HG03460 (cell line): ENCODE data around the gene RYR1.
"Not testable (repeated sequence)": the region's sequence is repeated elsewhere in the genome, so short reads cannot be mapped to it uniquely, and the experiment has no call there.

Source experiments
- ATAC-seq: cut with Tn5 transposase; IDR thresholded peaks from one replicate; pipeline ENCODE4 v1.9.1; 2021; ENCODE audit not compliant: unreplicated experiment

Gene RYR1

GRCh38 chr19:38559428-38560401 is 126.2 kb downstream of the RYR1 start:
- ATAC-seq = peak; percentile 64

DNA sequence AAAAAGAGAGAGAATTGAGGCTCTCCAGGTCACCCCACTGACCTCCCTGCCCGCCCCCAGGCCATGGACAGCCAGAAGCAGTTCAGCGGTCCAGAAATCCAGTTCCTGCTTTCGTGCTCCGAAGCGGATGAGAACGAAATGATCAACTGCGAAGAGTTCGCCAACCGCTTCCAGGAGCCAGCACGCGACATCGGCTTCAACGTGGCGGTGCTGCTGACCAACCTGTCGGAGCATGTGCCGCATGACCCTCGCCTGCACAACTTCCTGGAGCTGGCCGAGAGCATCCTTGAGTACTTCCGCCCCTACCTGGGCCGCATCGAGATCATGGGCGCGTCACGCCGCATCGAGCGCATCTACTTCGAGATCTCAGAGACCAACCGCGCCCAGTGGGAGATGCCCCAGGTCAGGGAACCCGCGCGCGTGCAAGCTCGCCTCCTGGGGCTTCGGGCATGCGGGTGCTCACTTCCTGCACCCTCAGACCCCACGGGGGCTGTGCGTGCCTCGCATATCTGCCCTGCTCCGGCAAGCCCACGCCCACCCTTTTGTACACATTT is 127.6 kb downstream of the RYR1 start:
- ATAC-seq = no peak

DNA sequence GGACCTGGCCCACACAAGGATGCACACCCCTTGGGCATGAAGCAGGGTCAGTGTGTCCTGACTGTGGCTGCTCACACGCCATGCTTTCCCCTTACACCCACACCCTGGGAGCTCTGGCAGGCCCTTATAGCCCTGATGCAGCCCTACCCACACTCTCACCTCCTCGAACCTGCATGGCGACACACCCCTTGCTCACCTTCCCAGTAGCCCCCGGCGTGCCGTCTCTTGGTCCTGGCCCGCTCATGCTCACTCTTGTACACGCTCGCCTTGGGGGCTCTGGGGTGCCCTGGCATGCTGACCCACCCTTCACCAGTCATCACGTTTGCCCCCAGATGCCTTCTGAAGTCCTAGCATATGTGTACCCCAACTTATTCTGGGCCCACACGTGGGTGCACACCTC is 128.2 kb downstream of the RYR1 start:
- no peak for ATAC-seq

DNA sequence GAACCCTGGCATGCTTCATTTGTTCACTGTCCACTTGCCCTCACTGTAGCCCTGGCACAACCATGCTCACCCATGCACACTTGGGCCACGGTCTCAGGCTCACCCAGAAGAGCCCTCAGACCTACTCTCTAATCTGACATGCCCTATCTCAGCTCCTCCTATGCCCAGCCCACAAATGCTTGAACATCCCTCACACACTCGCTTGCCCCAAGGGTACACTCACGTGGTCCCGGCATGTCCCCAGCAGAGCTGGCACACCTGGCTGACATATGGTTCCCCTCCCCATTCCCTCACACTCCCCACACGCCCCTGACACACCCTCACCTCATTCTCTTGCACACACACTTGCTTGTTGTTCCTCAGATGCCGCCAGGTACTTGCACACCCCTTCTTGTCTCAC is 128.6 kb downstream of the RYR1 start:
- no peak for ATAC-seq

DNA sequence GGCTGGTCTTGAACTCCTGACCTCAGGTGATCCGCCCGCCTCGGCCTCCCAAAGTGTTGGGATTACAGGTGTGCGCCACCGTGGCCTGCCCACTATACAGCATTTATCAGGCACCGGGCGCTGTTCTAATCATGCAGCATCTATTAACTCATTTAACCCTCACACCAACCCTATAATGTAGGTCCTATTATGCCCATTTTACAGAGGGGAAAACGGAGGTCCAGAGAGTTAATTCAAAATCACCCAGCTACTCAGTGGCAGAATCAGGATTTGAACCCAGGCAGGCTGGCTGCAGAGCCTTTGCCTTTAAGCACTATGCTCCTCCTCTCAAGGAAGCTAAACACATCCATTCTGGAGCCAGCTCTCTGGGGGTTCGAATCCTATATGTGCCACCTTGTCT is 130.0 kb downstream of the RYR1 start:
- ATAC-seq = no peak

GRCh38 chr19:38564981-38565690 is 131.6 kb downstream of the RYR1 start:
- ATAC-seq = no peak

DNA sequence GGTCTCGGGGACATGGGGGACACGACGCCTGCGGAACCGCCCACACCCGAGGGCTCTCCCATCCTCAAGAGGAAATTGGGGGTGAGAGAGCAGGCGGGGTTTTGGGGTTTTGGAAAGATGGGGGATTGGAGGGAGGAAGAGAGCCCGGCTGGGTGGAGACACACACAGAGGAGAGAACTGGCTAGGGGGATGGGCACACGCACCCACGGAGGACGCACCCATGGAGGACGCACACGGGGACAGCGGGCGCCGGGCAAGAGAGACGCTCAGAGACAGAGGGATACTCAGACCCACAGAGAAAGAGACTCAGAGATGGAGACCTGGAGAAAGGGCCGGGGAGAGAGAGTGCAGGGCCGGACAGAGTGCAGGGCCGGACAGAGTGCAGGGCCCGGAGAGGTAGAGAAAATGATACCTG is 132.2 kb downstream of the RYR1 start:
- no peak for ATAC-seq

- ATAC-seq = no peak
These were observed 136.0 kb downstream of the RYR1 start for GRCh38 chr19:38569368-38569983.

GRCh38 chr19:38571682-38572081 is 138.2 kb downstream of the RYR1 start:
- no peak for ATAC-seq

DNA sequence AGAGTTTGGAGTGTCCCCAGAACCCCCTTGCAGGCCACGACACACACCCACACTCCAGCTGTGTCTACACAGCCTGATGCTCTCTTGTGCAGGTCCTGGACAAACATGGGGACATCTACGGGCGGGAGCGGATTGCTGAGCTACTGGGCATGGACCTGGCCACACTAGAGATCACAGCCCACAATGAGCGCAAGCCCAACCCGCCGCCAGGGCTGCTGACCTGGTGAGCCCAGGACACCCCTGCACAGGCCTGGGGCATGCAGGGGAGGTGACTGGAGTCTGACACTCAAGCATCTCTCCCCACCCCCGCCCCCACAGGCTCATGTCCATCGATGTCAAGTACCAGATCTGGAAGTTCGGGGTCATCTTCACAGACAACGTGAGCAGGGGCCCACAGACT is 144.3 kb downstream of the RYR1 start:
- ATAC-seq = no peak

- ATAC-seq = not testable (repeated sequence)
These were observed 145.8 kb downstream of the RYR1 start for GRCh38 chr19:38579304-38579703.

DNA sequence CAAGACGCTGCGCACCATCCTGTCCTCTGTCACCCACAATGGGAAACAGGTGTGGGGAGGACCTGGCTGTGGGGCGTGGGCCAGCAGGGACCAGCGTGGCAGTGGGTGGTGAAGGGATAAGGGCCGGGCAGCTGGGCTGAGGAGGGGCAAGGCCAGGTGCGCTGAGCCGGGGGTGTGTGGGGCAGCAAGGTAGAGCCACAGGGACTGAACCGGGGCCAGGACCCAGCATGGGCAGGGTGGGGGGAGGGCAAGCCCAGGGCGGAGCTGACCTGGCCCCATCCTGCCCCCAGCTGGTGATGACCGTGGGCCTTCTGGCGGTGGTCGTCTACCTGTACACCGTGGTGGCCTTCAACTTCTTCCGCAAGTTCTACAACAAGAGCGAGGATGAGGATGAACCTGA is 146.6 kb downstream of the RYR1 start:
- no peak for ATAC-seq

DNA sequence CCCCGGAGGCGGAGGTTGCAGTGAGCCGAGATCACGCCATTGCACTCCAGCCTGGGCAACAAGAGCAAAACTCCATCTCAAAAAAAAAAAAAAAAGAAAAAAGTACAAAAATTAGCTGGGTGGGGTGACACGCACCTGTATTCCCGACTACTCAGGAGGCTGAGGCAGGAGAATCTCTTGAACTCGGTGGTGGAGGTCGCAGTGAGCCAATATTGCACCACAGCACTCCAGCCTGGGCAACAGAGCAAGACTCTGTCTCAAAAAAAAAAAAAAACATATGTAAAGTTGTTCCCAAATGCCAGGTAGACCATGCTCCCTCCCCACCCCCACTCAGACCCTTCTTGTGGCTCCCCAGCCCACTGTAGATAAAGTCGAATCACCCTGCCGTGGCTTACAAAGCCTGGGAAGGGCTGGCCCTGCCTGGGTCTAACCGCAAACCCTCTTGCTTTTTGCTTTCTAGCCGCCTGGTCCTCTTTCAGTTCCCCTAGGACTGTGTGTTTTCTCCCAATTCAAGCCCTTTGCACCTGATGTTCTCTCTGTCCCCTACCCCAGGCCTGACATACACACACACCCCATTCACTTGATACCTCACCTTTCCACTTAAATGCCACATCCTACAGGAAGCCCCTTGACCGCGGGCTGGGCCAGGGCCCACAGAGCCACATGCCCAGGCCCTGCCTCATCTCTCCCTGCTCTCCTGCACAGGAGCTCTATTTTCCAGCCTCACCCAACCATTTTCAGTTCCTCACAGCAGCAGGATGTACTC is 149.9 kb downstream of the RYR1 start:
- no peak for ATAC-seq

DNA sequence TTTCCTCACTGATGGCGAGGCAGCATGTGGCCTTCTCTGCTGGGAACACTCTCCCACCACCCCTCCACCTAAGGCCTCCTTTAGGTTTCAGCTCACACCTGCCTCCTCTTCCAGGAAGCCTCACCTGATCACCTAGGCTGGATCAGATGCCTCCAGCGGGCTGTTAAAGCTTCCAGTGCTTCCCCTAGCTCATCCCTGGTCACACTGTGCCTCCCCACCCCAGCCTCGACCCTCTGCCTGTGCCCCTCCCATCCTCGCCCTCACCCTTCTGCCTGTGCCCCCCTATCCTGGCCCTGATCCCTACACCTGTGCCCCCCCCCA is 150.5 kb downstream of the RYR1 start:
- no peak for ATAC-seq

- no peak for ATAC-seq
These were observed 154.1 kb downstream of the RYR1 start for GRCh38 chr19:38587562-38587961.

DNA sequence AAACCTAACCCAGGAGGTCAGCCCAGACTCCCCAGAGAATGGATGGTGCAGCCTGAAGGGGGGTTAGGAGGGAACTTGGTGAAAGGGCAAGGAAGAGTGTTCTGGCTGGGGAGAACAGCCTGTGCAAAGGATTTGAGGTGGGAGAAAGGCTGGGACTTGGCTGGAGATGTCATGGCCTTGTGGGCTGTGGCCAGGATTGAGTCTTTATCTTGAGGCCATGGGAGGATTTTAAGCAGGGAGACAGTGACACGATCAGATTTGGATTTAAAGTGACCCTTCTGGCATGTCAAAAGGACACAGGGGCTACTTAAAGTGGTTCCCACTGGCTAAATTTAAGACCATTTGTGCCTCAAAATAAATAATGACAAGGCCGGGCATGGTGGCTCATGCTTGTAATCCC is 154.6 kb downstream of the RYR1 start:
- no peak for ATAC-seq

GRCh38 chr19:38592940-38593339 is 159.4 kb downstream of the RYR1 start:
- no peak for ATAC-seq

DNA sequence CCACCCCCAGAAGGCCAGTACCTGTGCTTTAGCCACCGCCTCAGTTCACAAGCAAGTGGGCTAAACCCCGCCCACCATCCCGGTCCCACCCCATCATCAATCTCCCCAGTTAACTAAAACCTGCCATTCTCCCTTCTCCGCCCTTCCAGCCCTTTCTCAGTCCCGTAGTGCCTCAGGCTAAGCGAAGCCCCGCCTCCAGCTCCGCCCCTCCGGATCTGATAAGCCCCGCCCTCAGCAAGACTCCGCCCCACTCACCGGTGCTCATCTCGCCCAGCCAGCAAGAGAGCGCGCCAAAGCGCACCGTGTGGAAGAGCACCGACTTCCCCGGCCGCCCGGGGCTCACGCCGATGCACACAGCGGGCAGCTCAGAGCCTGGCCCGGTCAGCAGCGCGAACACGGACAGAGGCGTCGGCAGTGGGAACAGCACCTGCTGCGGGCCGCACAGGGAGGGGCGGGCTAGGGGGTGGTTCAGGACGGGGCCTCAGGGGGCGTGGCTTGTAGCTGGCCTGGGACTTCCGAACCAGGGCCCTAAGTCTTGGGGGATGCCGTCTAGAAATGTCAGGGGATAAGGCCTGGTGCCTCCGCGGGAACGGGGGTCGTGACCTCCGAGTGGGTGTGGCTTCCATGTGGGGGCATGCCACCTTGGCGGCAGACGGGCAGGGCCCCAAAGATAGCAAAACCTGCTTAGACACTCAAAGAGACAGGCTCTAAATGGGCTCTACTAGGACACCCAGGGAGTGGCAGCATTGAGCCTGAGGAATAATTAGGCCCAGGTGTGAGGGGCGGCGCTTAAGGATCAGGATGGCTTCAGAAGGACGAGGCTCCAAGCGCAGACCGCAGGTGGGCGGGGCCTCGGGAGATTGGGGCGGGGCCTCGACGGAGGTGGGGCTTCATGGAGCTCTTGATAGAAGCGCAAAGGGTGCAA is 162.8 kb downstream of the RYR1 start:
- no peak for ATAC-seq

DNA sequence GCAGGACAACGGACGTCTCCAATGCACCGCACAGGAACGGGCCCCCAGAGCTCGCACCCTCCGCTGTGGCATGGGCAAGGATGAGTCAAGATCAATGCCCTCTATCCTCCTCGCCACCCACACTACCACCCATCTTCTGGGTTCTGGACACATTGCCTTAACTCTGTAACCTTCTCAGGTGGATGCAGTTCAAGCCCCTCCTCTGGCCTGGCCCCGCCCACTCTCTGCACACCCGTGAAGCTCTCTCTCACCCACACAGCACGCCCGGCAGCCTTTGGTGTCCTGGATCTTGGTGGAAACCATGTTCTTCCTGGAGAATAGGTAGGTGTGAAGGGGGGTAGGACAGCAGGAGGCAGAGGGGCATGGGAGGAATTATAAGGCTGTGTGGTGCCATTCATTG is 163.6 kb downstream of the RYR1 start:
- ATAC-seq = no peak

DNA sequence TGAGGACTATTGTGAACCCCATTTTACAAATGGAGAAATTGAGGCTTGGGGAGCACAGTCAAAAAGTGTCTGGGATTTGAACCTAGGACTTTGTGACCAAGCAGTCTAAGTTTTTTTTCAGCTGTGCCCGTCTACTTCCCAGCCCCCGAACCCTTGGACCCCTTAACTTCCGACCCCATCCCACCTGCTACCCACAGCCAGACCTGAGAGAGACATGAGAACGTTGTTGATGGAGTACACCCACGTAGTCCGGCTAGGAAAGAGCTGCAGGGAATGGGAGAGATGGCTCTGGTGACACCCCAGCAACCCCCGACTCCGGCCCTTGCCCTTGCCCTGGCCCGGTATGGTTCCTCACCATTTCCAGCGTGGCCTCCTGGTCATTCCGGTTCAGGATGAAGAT is 166.2 kb downstream of the RYR1 start:
- no peak for ATAC-seq
